ENCODE measurements around the gene CSF1. TPM values are rescaled to one million over a fixed set of nuclear protein-coding genes. Genes with fewer than 3 reads are reported as not detected.

The CSF1 gene
- total and polyA plus RNA-seq, 2 experiments from 2014 or later = 9.1 to 19.1 TPM

DNA sequence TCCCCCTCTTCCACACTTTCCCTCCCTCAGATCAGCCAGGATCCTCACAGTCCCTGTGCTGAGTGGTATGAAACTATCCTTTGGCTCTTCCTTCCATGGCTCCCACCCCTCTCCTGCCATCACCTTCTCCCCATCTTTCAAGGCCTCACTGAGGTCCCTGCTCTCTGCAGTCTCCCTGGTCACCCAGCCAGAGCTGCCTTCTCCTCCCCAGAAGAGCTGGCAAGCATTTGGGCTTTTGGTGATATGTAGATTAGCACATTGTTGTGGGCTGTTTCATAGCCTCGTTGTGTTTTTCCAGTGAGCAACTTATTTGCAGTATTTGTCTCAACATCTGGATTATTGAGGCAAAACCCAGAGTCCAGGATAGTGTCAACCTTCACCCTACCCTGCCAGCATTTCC, 2.2 kb downstream of the CSF1 start:
- no peaks in the 10 kb centered on the region for H3K9me2 ChIP-seq (replicated peaks; ENCODE audit: insufficient read depth)
- H2AFZ ChIP-seq = no peak overlapping the region
- no peak for TF ChIP-seq EZH2phosphoT487 (IDR thresholded peaks at IDR 0.05; ENCODE audit: low read depth, severe bottlenecking, unreplicated experiment)
- TF ChIP-seq EZH2 (IDR thresholded peaks at IDR 0.05; ENCODE audit: borderline replicate concordance) = no peak
- TF ChIP-seq, protein P1, sequence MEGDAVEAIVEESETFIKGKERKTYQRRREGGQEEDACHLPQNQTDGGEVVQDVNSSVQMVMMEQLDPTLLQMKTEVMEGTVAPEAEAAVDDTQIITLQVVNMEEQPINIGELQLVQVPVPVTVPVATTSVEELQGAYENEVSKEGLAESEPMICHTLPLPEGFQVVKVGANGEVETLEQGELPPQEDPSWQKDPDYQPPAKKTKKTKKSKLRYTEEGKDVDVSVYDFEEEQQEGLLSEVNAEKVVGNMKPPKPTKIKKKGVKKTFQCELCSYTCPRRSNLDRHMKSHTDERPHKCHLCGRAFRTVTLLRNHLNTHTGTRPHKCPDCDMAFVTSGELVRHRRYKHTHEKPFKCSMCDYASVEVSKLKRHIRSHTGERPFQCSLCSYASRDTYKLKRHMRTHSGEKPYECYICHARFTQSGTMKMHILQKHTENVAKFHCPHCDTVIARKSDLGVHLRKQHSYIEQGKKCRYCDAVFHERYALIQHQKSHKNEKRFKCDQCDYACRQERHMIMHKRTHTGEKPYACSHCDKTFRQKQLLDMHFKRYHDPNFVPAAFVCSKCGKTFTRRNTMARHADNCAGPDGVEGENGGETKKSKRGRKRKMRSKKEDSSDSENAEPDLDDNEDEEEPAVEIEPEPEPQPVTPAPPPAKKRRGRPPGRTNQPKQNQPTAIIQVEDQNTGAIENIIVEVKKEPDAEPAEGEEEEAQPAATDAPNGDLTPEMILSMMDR (IDR thresholded peaks at IDR 0.05; ENCODE audit: poor library complexity) = no peak
- no peak overlapping the region for H3K4me3 ChIP-seq
- no peaks in the 10 kb centered on the region for H3K27me3 ChIP-seq
- H3K79me2 ChIP-seq = peaks cover 27% of the 10 kb centered on the region
- H3K4me2 ChIP-seq = peak overlapping the region; percentile 78
- WGBS (ENCODE audit: low lambda C conversion rate, missing lambda C conversion rate) = 70% methylated on average over 1 of the region's 1 CpG
- H3K9me3 ChIP-seq (ENCODE audit: low read depth) = no peaks in the 10 kb centered on the region
- H4K20me1 ChIP-seq (ENCODE audit: insufficient read depth, poor library complexity, severe bottlenecking) = no peaks in the 10 kb centered on the region
- peaks cover 24% of the 10 kb centered on the region for H3K4me1 ChIP-seq (ENCODE audit: insufficient read depth)
- H3K36me3 ChIP-seq (replicated peaks; ENCODE audit: insufficient read depth, low read depth) = no peaks in the 10 kb centered on the region
- no peak for DNase-seq (ENCODE audit: low spot score)
- H3K27ac ChIP-seq = no peak overlapping the region

DNA sequence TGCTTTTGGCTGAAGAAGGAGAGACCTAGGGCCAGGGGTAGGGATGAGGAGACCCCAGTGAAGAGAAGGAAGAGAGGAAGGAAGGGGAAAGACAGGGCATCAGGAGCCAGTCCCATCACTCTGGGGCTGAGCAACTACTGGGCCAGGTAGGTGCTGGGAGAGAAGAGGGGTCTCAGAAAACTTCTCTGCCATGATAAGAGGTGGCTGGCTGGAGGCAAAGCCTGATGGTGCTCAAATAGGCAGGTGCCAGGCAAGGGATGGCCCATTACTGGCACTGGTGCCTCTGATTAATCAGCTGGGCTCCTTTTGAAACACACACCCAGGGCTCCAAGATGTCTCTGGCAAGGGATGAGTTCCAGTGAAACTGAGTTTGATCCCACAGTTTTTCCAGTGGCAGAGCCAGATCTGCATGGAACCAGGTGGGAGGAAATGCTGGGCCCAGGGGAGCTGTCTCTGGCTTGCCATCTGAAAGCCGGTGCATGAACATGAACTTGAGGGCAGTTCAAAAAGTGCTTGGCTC, 2.8 kb downstream of the CSF1 start:
- Histone ChIP-seq H3K4me2 (peak overlapping the region; percentile 78), H4K20me1 (ENCODE audit: insufficient read depth, poor library complexity, severe bottlenecking) (no peaks in the 10 kb centered on the region), H3K27ac (no peak overlapping the region)

DNA sequence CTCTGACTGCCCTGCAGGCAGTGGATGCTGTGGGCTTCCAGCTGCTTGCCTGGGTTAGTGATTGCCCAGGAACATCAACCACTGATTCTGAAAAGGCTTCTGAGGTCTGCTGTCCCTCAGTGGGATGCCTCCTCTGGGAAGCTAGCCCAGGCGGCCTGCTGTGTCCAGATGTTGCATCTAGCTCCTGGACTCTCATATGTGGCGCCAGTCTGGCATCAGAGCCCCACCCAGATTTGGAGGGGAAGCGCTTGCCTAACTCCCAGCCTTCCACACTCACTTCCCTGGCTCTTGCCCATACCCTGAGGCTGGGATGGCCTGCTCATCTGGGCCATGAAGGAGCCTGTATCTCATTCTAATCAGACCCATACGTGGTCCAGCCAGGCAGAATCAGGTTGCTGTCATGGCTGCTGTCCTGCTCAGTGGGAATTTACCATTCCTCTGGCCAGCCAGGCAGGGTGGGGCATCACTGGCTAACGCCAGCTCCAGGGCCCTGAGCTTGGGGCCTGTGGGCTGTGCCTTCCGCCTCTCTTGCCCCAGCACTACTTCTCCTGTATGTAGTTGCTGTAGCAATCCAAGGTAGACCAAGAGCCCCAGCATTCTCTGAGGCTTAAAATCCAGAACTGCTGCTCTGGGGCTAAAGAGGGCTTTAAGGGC, 4.1 kb downstream of the CSF1 start:
- 88% methylated on average over 6 of the region's 6 CpGs for WGBS (ENCODE audit: low lambda C conversion rate, missing lambda C conversion rate)
- no peaks in the 10 kb centered on the region for H3K36me3 ChIP-seq (replicated peaks; ENCODE audit: insufficient read depth, low read depth)
- peaks cover 27% of the 10 kb centered on the region for H3K79me2 ChIP-seq
- H3K4me1 ChIP-seq (ENCODE audit: insufficient read depth) = peaks cover 24% of the 10 kb centered on the region
- H3K9me3 ChIP-seq (ENCODE audit: low read depth) = no peaks in the 10 kb centered on the region
- H2AFZ ChIP-seq = no peak overlapping the region
- H3K4me2 ChIP-seq = no peak overlapping the region
- no peak overlapping the region for H3K4me3 ChIP-seq
- DNase-seq (ENCODE audit: low spot score) = no peak
- no peaks in the 10 kb centered on the region for H3K27me3 ChIP-seq
- no peaks in the 10 kb centered on the region for H4K20me1 ChIP-seq (ENCODE audit: insufficient read depth, poor library complexity, severe bottlenecking)
- H3K9me2 ChIP-seq (replicated peaks; ENCODE audit: insufficient read depth) = no peaks in the 10 kb centered on the region
- H3K27ac ChIP-seq = no peak overlapping the region
- TF ChIP-seq, protein P1 (IDR thresholded peaks at IDR 0.05; ENCODE audit: poor library complexity) = no peak
- no peak for TF ChIP-seq EZH2phosphoT487 (IDR thresholded peaks at IDR 0.05; ENCODE audit: low read depth, severe bottlenecking, unreplicated experiment)
- TF ChIP-seq EZH2 (IDR thresholded peaks at IDR 0.05; ENCODE audit: borderline replicate concordance) = no peak

More for the DNA sequence above, 2.8 kb downstream of the CSF1 start:
- no peak for TF ChIP-seq EZH2phosphoT487 (IDR thresholded peaks at IDR 0.05; ENCODE audit: low read depth, severe bottlenecking, unreplicated experiment)
- TF ChIP-seq, protein P1 (IDR thresholded peaks at IDR 0.05; ENCODE audit: poor library complexity) = no peak
- WGBS (ENCODE audit: low lambda C conversion rate, missing lambda C conversion rate) = 89% methylated on average over 1 of the region's 1 CpG
- Histone ChIP-seq H3K79me2 (peaks cover 27% of the 10 kb centered on the region), H3K9me3 (ENCODE audit: low read depth) (no peaks in the 10 kb centered on the region), H3K9me2 (replicated peaks; ENCODE audit: insufficient read depth) (no peaks in the 10 kb centered on the region), H3K4me1 (ENCODE audit: insufficient read depth) (peaks cover 24% of the 10 kb centered on the region), H2AFZ (no peak overlapping the region), H3K4me3 (no peak overlapping the region), H3K27me3 (no peaks in the 10 kb centered on the region), H3K36me3 (replicated peaks; ENCODE audit: insufficient read depth, low read depth) (no peaks in the 10 kb centered on the region)
- DNase-seq (ENCODE audit: low spot score) = no peak
